HepG2 (cell line): ENCODE data around the gene MIEF2. TPM values are rescaled to one million over a fixed set of nuclear protein-coding genes. Genes with fewer than 3 reads are reported as not detected.

Source experiments
- CBFB ChIP-seq: sonication (generic); formaldehyde crosslinking; IDR thresholded peaks from 2 replicates; pipeline ENCODE4 v1.4.0; 2020; ENCODE audit warnings: missing genetic modification reagents
- CCAR2 ChIP-seq: fragments of 200-400 bp; formaldehyde crosslinking; optimal IDR thresholded peaks from 2 replicates; pipeline ENCODE3; 2018; ENCODE audit warnings: low read depth, mild to moderate bottlenecking, low read length, moderate library complexity
- CSRNP1 ChIP-seq: sonication (generic); formaldehyde crosslinking; IDR thresholded peaks from 2 replicates; pipeline ENCODE4 v1.8.1; 2023; ENCODE audit warnings: mild to moderate bottlenecking, missing genetic modification reagents
- ETV5 ChIP-seq: IDR thresholded peaks from 2 replicates; pipeline ENCODE4 v1.6.1; 2018; ENCODE audit warnings: missing biosample characterization, missing genetic modification reagents, inconsistent platforms, borderline replicate concordance
- FOXC1 ChIP-seq: sonication (generic); formaldehyde crosslinking; IDR thresholded peaks from 2 replicates; pipeline ENCODE4 v1.8.0; 2022; ENCODE audit warnings: mild to moderate bottlenecking, missing genetic modification reagents, borderline replicate concordance
- GATAD2A ChIP-seq: IDR thresholded peaks from 2 replicates; pipeline ENCODE4 v1.6.1; 2016
- HHEX ChIP-seq: IDR thresholded peaks from 2 replicates; pipeline ENCODE4 v1.6.1; 2016; ENCODE audit warnings: control low read depth
- MTA1 ChIP-seq: sonication (generic); formaldehyde crosslinking; IDR thresholded peaks from 2 replicates; pipeline ENCODE4 v1.4.0; 2020; ENCODE audit warnings: missing genetic modification reagents, mild to moderate bottlenecking, borderline replicate concordance
- SALL1 ChIP-seq: sonication (generic); formaldehyde crosslinking; IDR thresholded peaks from 2 replicates; pipeline ENCODE4 v1.8.0; 2022; ENCODE audit warnings: mild to moderate bottlenecking, missing genetic modification reagents
- ZFP41 ChIP-seq: sonication (generic); formaldehyde crosslinking; IDR thresholded peaks from 2 replicates; pipeline ENCODE4 v1.4.0; 2020; ENCODE audit warnings: mild to moderate bottlenecking, missing genetic modification reagents, borderline replicate concordance
- ZMYM3 ChIP-seq: sonication (generic); formaldehyde crosslinking; IDR thresholded peaks from 2 replicates; pipeline ENCODE4 v1.5.1; 2020; ENCODE audit warnings: mild to moderate bottlenecking, missing genetic modification reagents
- ZNF335 ChIP-seq: sonication (generic); formaldehyde crosslinking; IDR thresholded peaks from 2 replicates; pipeline ENCODE4 v1.4.0; 2020; ENCODE audit warnings: missing genetic modification reagents
- ZNF607 ChIP-seq: sonication (generic); formaldehyde crosslinking; IDR thresholded peaks from 2 replicates; pipeline ENCODE4 v1.5.1; 2020; ENCODE audit warnings: missing genetic modification reagents, mild to moderate bottlenecking, borderline replicate concordance
- ZNF629 ChIP-seq: sonication (generic); formaldehyde crosslinking; conservative IDR thresholded peaks from 2 replicates; pipeline ENCODE4 v1.5.0; 2020; ENCODE audit warnings: missing genetic modification reagents
- ZNF768 ChIP-seq: sonication (generic); formaldehyde crosslinking; IDR thresholded peaks from 2 replicates; pipeline ENCODE4 v1.4.0; 2020; ENCODE audit warnings: missing genetic modification reagents
- polyA plus RNA-seq, 8 experiments: library from polyadenylated mRNA; depleted of rRNA in 3 of 8; stranded (reverse) in 7 of 8; unstranded in 1 of 8; fragments of >200 nt; fragmentation: Illumina TruSeq in 4 of 8; extraction: Trizol in 4 of 8; gene quantifications; 2 replicates each; pipeline versions ENCODE4 v1.2.1 to v1.2.3, GENCODE V29; 2011 to 2016; ENCODE audit warnings: low read depth in 4 of 8, missing spikeins in 1 of 8, mixed read lengths in 1 of 8; ENCODE audit not compliant: insufficient read depth in 1 of 8
- total RNA-seq, 5 experiments: library from RNA; depleted of rRNA; stranded (reverse); fragments of >200 nt; fragmentation: Illumina TruSeq; extraction: Trizol; gene quantifications; 2 replicates each; pipeline ENCODE4 v1.2.3, GENCODE V29; 2016; ENCODE audit warnings: low read depth in 1 of 5
- TF ChIP-seq, protein P1 (sequence below): sonication (generic); formaldehyde crosslinking; IDR thresholded peaks from 2 replicates; pipeline ENCODE4 v1.4.0; 2020; ENCODE audit warnings: missing genetic modification reagents, borderline replicate concordance
- TF ChIP-seq, protein P2 (sequence below): sonication (generic); formaldehyde crosslinking; IDR thresholded peaks from 2 replicates; pipeline ENCODE4 v1.5.1; 2020; ENCODE audit warnings: mild to moderate bottlenecking, missing genetic modification reagents, moderate library complexity
- TF ChIP-seq, protein P3 (sequence below): sonication (generic); formaldehyde crosslinking; IDR thresholded peaks from 2 replicates; pipeline ENCODE4 v1.8.1; 2023; ENCODE audit warnings: mild to moderate bottlenecking, moderate library complexity, missing genetic modification reagents
- TF ChIP-seq, protein P4 (sequence below): IDR thresholded peaks from 2 replicates; pipeline ENCODE4 v1.6.1; 2016
- TF ChIP-seq, protein P5 (sequence below): sonication (generic); formaldehyde crosslinking; conservative IDR thresholded peaks from 2 replicates; pipeline ENCODE4 v1.8.1; 2023; ENCODE audit warnings: missing genetic modification reagents

The MIEF2 gene
- total and polyA plus RNA-seq, 2 of the 13 experiments (the other 11 are each of a cell fraction or from before 2014, with no cell fraction given) = 6.0 to 8.0 TPM

GRCh38 chr17:18224053-18224386, 36.4 kb upstream of the MIEF2 start (continued):
- TF ChIP-seq, protein P1, sequence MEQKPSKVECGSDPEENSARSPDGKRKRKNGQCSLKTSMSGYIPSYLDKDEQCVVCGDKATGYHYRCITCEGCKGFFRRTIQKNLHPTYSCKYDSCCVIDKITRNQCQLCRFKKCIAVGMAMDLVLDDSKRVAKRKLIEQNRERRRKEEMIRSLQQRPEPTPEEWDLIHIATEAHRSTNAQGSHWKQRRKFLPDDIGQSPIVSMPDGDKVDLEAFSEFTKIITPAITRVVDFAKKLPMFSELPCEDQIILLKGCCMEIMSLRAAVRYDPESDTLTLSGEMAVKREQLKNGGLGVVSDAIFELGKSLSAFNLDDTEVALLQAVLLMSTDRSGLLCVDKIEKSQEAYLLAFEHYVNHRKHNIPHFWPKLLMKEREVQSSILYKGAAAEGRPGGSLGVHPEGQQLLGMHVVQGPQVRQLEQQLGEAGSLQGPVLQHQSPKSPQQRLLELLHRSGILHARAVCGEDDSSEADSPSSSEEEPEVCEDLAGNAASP = no peak
- TF ChIP-seq SALL1 (CRISPR knock-in tag) = peak; percentile 17; the same call in 1 of the 2 replicates
- 0 out of 2 replicates have a peak, but pooled peaks have one; percentile 26 for TF ChIP-seq FOXC1
- no peak for TF ChIP-seq HHEX (CRISPR knock-in tag)
- no peak for TF ChIP-seq GATAD2A
- no peak for TF ChIP-seq CCAR2
- TF ChIP-seq MTA1 (CRISPR knock-in tag) = peak; percentile 4; the same call in 1 of the 2 replicates
- TF ChIP-seq ETV5 (CRISPR knock-in tag) = 0 out of 2 replicates have a peak, but pooled peaks have one; percentile 37
- TF ChIP-seq ZFP41 (CRISPR knock-in tag) = no peak
- TF ChIP-seq ZNF629 (CRISPR knock-in tag) = no peak
- TF ChIP-seq, protein P2, sequence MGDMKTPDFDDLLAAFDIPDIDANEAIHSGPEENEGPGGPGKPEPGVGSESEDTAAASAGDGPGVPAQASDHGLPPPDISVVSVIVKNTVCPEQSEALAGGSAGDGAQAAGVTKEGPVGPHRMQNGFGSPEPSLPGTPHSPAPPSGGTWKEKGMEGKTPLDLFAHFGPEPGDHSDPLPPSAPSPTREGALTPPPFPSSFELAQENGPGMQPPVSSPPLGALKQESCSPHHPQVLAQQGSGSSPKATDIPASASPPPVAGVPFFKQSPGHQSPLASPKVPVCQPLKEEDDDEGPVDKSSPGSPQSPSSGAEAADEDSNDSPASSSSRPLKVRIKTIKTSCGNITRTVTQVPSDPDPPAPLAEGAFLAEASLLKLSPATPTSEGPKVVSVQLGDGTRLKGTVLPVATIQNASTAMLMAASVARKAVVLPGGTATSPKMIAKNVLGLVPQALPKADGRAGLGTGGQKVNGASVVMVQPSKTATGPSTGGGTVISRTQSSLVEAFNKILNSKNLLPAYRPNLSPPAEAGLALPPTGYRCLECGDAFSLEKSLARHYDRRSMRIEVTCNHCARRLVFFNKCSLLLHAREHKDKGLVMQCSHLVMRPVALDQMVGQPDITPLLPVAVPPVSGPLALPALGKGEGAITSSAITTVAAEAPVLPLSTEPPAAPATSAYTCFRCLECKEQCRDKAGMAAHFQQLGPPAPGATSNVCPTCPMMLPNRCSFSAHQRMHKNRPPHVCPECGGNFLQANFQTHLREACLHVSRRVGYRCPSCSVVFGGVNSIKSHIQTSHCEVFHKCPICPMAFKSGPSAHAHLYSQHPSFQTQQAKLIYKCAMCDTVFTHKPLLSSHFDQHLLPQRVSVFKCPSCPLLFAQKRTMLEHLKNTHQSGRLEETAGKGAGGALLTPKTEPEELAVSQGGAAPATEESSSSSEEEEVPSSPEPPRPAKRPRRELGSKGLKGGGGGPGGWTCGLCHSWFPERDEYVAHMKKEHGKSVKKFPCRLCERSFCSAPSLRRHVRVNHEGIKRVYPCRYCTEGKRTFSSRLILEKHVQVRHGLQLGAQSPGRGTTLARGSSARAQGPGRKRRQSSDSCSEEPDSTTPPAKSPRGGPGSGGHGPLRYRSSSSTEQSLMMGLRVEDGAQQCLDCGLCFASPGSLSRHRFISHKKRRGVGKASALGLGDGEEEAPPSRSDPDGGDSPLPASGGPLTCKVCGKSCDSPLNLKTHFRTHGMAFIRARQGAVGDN (CRISPR knock-in tag) = no peak
- no peak for TF ChIP-seq ZNF768
- TF ChIP-seq CBFB = no peak
- TF ChIP-seq, protein P3, sequence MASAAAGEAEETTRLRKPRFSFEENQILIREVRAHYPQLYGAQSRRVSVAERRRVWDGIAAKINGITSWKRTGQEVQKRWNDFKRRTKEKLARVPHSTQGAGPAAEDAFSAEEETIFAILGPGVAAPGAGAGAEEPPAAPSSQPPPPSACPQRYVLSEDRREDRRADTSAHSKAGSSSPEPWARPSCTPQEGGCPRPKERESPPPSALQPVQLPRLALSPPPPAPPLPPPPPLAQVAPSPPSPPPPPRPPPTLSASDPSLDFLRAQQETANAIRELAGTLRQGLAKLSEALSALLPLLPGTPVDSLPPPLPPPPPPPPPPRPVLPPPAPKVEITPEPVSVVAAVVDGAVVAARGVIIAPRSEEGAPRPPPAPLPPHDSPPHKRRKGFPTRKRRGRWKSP (CRISPR knock-in tag) = no peak
- TF ChIP-seq, protein P4, sequence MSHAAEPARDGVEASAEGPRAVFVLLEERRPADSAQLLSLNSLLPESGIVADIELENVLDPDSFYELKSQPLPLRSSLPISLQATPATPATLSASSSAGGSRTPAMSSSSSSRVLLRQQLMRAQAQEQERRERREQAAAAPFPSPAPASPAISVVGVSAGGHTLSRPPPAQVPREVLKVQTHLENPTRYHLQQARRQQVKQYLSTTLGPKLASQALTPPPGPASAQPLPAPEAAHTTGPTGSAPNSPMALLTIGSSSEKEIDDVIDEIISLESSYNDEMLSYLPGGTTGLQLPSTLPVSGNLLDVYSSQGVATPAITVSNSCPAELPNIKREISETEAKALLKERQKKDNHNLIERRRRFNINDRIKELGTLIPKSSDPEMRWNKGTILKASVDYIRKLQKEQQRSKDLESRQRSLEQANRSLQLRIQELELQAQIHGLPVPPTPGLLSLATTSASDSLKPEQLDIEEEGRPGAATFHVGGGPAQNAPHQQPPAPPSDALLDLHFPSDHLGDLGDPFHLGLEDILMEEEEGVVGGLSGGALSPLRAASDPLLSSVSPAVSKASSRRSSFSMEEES = no peak
- 0 out of 2 replicates have a peak, but pooled peaks have one; percentile 55 for TF ChIP-seq ZNF335 (CRISPR knock-in tag)
- no peak for TF ChIP-seq CSRNP1 (CRISPR knock-in tag)
- 0 out of 2 replicates have a peak, but pooled peaks have one; percentile 25 for TF ChIP-seq ZMYM3 (CRISPR knock-in tag)
- no peak for TF ChIP-seq ZNF607 (CRISPR knock-in tag)
- TF ChIP-seq, protein P5, sequence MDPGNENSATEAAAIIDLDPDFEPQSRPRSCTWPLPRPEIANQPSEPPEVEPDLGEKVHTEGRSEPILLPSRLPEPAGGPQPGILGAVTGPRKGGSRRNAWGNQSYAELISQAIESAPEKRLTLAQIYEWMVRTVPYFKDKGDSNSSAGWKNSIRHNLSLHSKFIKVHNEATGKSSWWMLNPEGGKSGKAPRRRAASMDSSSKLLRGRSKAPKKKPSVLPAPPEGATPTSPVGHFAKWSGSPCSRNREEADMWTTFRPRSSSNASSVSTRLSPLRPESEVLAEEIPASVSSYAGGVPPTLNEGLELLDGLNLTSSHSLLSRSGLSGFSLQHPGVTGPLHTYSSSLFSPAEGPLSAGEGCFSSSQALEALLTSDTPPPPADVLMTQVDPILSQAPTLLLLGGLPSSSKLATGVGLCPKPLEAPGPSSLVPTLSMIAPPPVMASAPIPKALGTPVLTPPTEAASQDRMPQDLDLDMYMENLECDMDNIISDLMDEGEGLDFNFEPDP = no peak
